Measurements from ENCODE around the gene ETHE1. TPM values are rescaled to one million over a fixed set of nuclear protein-coding genes. Genes with fewer than 3 reads are reported as not detected.

The ETHE1 gene
- polyA plus RNA-seq, 3 donors = 71.2 to 135 (median 111) TPM

- H3K27me3 ChIP-seq (ENCODE audit: control insufficient read depth in 2 of 2, insufficient read depth in 2 of 2, low read length in 2 of 2) = no peaks in the 10 kb centered on the region
- Mint-ChIP-seq H3K4me1 (peaks cover 43% of the 10 kb centered on the region), H3K27ac (peak overlapping the region in 5 of 7 donors; percentile 12 to 79 (median 53)), H3K36me3 (peaks cover 27 to 32% of the 10 kb centered on the region in 2 donors), H3K9me3 (peaks cover 0 to 3% (median 0%) of the 10 kb centered on the region in 7 donors), H3K4me3 (no peak overlapping the region), H3K27me3 (ENCODE audit: low read depth in 3 of 3) (peaks cover 0 to 4% (median 0%) of the 10 kb centered on the region in 3 donors)
- no peak for DNase-seq
- no peaks in the 10 kb centered on the region for H4K20me1 ChIP-seq (ENCODE audit: insufficient read depth, low read length)
- no peak overlapping the region for H3K9ac ChIP-seq (ENCODE audit: insufficient read depth, low read length, poor library complexity, severe bottlenecking)
- no peak overlapping the region for H3K4me3 ChIP-seq (replicated peaks in 1 of 3; ENCODE audit: low read depth in 2 of 3, low read length in 3 of 3)
- no peak overlapping the region for H3K27ac ChIP-seq (ENCODE audit: low read depth in 1 of 2, low read length in 2 of 2)
- peaks cover 29% of the 10 kb centered on the region for H3K79me2 ChIP-seq (ENCODE audit: insufficient read depth, low read length)
- H3K4me2 ChIP-seq (replicated peaks; ENCODE audit: extremely low read depth, low read length, poor library complexity, severe bottlenecking) = no peak overlapping the region
- H2AFZ ChIP-seq (ENCODE audit: insufficient read depth, low read depth, low read length, poor library complexity, severe bottlenecking) = no peak overlapping the region
- H3K36me3 ChIP-seq (replicated peaks in 1 of 2; ENCODE audit: control insufficient read depth in 1 of 2, insufficient read depth in 2 of 2, low read length in 2 of 2) = peaks cover 0 to 16% of the 10 kb centered on the region in 2 donors
- H3K4me1 ChIP-seq (ENCODE audit: control insufficient read depth in 1 of 2, insufficient read depth in 2 of 2, low read length in 2 of 2) = peaks cover 24 to 27% of the 10 kb centered on the region in 2 donors
- H3K9me3 ChIP-seq (replicated peaks in 1 of 2; ENCODE audit: control insufficient read depth in 1 of 2, insufficient read depth in 1 of 2, low read length in 2 of 2) = no peaks in the 10 kb centered on the region
- intact Hi-C loops (cut with micrococcal nuclease) = no loop called here
- 43% methylated on average over 9 of the region's 9 CpGs for WGBS (ENCODE audit: insufficient coverage)
- no peak for TF ChIP-seq CTCF (IDR thresholded peaks at IDR 0.05)
These were observed 37.8 kb upstream of the ETHE1 start for GRCh38 chr19:43564800-43565199.

- Histone ChIP-seq H3K4me2 (replicated peaks; ENCODE audit: extremely low read depth, low read length, poor library complexity, severe bottlenecking) (no peak overlapping the region), H3K4me3 (replicated peaks in 1 of 3; ENCODE audit: low read depth in 2 of 3, low read length in 3 of 3) (no peak overlapping the region), H4K20me1 (ENCODE audit: insufficient read depth, low read length) (no peaks in the 10 kb centered on the region), H2AFZ (ENCODE audit: insufficient read depth, low read depth, low read length, poor library complexity, severe bottlenecking) (no peak overlapping the region), H3K27ac (ENCODE audit: low read depth in 1 of 2, low read length in 2 of 2) (peak overlapping the region in 1 of 2 donors; percentile 94), H3K27me3 (ENCODE audit: control insufficient read depth in 2 of 2, insufficient read depth in 2 of 2, low read length in 2 of 2) (no peaks in the 10 kb centered on the region), H3K79me2 (ENCODE audit: insufficient read depth, low read length) (peaks cover 25% of the 10 kb centered on the region), H3K4me1 (ENCODE audit: control insufficient read depth in 1 of 2, insufficient read depth in 2 of 2, low read length in 2 of 2) (peaks cover 24 to 27% of the 10 kb centered on the region in 2 donors), H3K9me3 (replicated peaks in 1 of 2; ENCODE audit: control insufficient read depth in 1 of 2, insufficient read depth in 1 of 2, low read length in 2 of 2) (no peaks in the 10 kb centered on the region), H3K9ac (ENCODE audit: insufficient read depth, low read length, poor library complexity, severe bottlenecking) (no peak overlapping the region), H3K36me3 (replicated peaks in 1 of 2; ENCODE audit: control insufficient read depth in 1 of 2, insufficient read depth in 2 of 2, low read length in 2 of 2) (peaks cover 0 to 21% of the 10 kb centered on the region in 2 donors)
- 65% methylated on average over 7 of the region's 10 CpGs for WGBS (ENCODE audit: insufficient coverage)
- H3K4me1 Mint-ChIP-seq = peaks cover 43% of the 10 kb centered on the region
- peak overlapping the region; percentile 90 to 99 (median 96) for H3K27ac Mint-ChIP-seq
- H3K4me3 Mint-ChIP-seq = no peak overlapping the region
- intact Hi-C loops (cut with micrococcal nuclease) = no loop called here
- peaks cover 29 to 38% of the 10 kb centered on the region in 2 donors for H3K36me3 Mint-ChIP-seq
- peaks cover 0 to 3% (median 0%) of the 10 kb centered on the region in 7 donors for H3K9me3 Mint-ChIP-seq
- H3K27me3 Mint-ChIP-seq (ENCODE audit: low read depth in 3 of 3) = peaks cover 0 to 4% (median 0%) of the 10 kb centered on the region in 3 donors
- no peak for TF ChIP-seq CTCF (IDR thresholded peaks at IDR 0.05)
- no peak for DNase-seq
These were observed 36.9 kb upstream of the ETHE1 start for GRCh38 chr19:43563816-43564457.

Measured in CD14-positive monocyte (primary cell).